ENCODE measurements around the gene LTB4R.

GRCh38 chr14:24289649-24290280 is 21.5 kb upstream of the LTB4R start:
- TF ChIP-seq CTCF (IDR thresholded peaks at IDR 0.05; ENCODE audit: low read depth, low read length) (no peak), EZH2phosphoT487 (IDR thresholded peaks at IDR 0.05; ENCODE audit: low read depth) (no peak)

All from OCI-LY3 (cell line).